ENCODE results near the gene OBP2B. TPM values are rescaled to one million over a fixed set of nuclear protein-coding genes. Genes with fewer than 3 reads are reported as not detected.
"Not testable (repeated sequence)": the region's sequence is repeated elsewhere in the genome, so short reads cannot be mapped to it uniquely, and the experiment has no call there.

Gene OBP2B
- total RNA-seq, 1 donor from 2014 or later = not detected

DNA sequence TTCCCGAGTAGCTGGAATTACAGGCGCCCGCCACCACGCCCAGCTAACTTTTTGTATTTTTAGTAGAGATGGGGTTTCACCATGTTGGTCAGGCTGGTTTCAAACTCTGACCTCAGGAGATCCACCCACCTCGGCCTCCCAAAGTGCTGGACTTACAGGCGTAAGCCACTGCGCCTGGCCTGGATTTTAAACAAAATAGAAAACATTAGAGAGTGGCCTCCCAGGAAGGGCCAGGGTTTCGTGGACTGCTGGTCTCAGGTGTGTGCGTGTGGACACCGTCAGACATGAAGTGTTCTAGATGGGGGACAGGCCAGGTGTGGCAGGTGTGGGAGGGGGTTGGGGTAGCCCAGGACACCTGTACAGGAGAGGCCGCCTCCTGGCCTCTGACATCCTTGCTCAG, 38.3 kb downstream of the OBP2B start:
- H3K9me3 ChIP-seq = no peaks in the 10 kb centered on the region
- TF ChIP-seq POLR2A (IDR thresholded peaks at IDR 0.05) = no peak
- TF ChIP-seq POLR2AphosphoS5 (IDR thresholded peaks at IDR 0.05; ENCODE audit: insufficient read depth in 1 of 2, low read depth in 1 of 2) = no peak
- TF ChIP-seq, protein P1, sequence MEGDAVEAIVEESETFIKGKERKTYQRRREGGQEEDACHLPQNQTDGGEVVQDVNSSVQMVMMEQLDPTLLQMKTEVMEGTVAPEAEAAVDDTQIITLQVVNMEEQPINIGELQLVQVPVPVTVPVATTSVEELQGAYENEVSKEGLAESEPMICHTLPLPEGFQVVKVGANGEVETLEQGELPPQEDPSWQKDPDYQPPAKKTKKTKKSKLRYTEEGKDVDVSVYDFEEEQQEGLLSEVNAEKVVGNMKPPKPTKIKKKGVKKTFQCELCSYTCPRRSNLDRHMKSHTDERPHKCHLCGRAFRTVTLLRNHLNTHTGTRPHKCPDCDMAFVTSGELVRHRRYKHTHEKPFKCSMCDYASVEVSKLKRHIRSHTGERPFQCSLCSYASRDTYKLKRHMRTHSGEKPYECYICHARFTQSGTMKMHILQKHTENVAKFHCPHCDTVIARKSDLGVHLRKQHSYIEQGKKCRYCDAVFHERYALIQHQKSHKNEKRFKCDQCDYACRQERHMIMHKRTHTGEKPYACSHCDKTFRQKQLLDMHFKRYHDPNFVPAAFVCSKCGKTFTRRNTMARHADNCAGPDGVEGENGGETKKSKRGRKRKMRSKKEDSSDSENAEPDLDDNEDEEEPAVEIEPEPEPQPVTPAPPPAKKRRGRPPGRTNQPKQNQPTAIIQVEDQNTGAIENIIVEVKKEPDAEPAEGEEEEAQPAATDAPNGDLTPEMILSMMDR (IDR thresholded peaks at IDR 0.05) = no peak

DNA sequence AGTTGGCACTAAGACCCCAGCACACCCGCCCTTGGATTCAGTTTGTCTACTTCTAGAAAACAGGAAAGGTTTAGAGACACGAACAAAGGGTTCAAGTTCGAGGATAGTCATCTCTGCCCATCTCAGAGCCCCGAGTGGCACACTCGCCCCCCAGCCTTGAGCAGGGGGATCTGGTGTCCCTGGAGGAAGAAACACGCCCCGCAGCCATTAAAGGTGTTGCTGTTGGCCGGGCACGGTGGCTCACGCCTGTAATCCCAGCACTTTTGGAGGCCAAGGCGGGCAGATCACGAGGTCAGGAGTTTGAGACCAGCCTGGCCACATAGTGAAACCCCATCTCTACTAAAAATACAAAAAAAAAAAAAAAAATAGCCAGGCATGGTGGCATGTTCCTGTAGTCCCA, 39.4 kb downstream of the OBP2B start:
- H3K36me3 ChIP-seq; H3K27ac ChIP-seq; H3K27me3 ChIP-seq; H3K4me1 ChIP-seq; H3K4me3 ChIP-seq; H3K9me3 ChIP-seq; DNase-seq (ENCODE audit: extremely low spot score in 2 of 2); intact Hi-C loops (cut with DNase I): not testable (repeated sequence)

More for the DNA sequence above, 38.3 kb downstream of the OBP2B start:
- Histone ChIP-seq H3K4me1 (no peaks in the 10 kb centered on the region), H3K27me3 (no peaks in the 10 kb centered on the region), H3K36me3 (no peaks in the 10 kb centered on the region), H3K27ac (no peak overlapping the region), H3K4me3 (no peak overlapping the region)
- intact Hi-C loops (cut with DNase I) = no loop called here
- no peak for DNase-seq (ENCODE audit: extremely low spot score in 2 of 2)

DNA sequence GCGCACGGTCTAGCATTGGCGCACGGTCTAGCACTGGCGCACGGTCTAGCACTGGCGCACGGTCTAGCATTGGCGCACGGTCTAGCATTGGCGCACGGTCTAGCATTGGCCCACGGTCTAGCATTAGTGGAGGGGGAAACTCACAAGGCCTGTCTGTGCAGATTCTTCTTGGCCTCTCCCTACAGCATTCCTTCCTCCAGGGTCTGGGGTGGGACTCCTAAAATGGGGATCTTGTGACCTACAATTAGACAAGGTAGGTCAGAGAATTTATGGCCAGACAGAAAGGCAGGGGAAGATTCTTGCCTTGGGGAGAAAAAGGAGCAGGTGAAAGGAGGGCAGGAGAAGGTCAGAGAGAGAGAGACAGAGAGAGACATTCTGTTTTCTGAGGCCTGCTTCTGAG, 39.9 kb downstream of the OBP2B start:
- H3K9me3 ChIP-seq = no peaks in the 10 kb centered on the region
- no peak overlapping the region for H3K27ac ChIP-seq
- no peak overlapping the region for H3K4me3 ChIP-seq
- TF ChIP-seq, protein P1 (IDR thresholded peaks at IDR 0.05) = no peak
- TF ChIP-seq POLR2AphosphoS5 (IDR thresholded peaks at IDR 0.05; ENCODE audit: insufficient read depth in 1 of 2, low read depth in 1 of 2) (no peak), POLR2A (IDR thresholded peaks at IDR 0.05) (no peak)
- no peaks in the 10 kb centered on the region for H3K27me3 ChIP-seq
- H3K4me1 ChIP-seq = peaks cover 1% of the 10 kb centered on the region
- no peak for DNase-seq (ENCODE audit: extremely low spot score in 2 of 2)
- no peaks in the 10 kb centered on the region for H3K36me3 ChIP-seq
- intact Hi-C loops (cut with DNase I) = no loop called here

DNA sequence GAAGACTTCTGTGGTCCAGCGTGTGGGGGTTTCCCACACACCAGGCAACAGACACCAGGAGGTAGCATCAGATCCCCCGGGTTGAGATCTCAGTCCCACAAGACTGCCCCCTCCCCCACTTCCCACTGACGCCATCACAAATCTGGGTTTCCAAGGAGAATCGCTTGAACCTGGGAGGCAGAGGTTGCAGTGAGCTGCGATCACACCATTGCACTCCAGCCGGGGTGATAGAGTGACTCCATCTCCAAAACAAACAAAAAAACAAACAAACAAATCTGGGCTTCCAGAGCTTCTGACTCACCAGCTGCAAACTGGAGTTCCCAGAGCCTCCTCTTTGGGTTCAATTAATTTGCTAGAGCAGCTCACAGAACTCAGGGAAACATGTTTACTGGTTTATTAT, 40.6 kb downstream of the OBP2B start:
- DNase-seq (ENCODE audit: extremely low spot score in 2 of 2) = no peak

DNA sequence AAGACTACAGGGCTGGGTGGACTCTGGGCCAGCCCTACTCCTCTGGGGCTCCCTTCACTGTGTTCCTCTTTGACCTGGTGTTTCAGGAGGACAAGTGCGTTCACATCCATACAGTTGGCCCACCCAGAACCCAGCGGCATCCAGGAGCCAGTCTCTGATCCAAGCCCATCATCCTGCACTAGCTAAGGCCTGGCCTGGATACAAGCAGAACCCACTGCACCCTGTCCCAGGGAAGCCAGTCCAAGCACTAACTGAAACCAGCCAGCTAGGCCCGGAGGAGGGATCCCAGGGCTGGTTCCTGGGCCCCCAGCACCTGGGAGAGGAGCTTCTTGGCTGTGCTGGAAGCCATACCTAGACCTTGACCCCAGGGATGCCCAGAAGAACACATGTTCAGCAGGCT, 41.3 kb downstream of the OBP2B start:
- intact Hi-C loops (cut with DNase I) = no loop called here
- Histone ChIP-seq H3K4me1 (peaks cover 14% of the 10 kb centered on the region), H3K36me3 (no peaks in the 10 kb centered on the region), H3K4me3 (no peak overlapping the region), H3K9me3 (no peaks in the 10 kb centered on the region), H3K27ac (no peak overlapping the region), H3K27me3 (no peaks in the 10 kb centered on the region)
- DNase-seq (ENCODE audit: extremely low spot score in 2 of 2) = no peak
- TF ChIP-seq POLR2AphosphoS5 (IDR thresholded peaks at IDR 0.05; ENCODE audit: insufficient read depth in 1 of 2, low read depth in 1 of 2) (no peak), POLR2A (IDR thresholded peaks at IDR 0.05) (no peak)
- TF ChIP-seq, protein P1 (IDR thresholded peaks at IDR 0.05) = no peak

More for the DNA sequence above, 40.6 kb downstream of the OBP2B start:
- Histone ChIP-seq H3K36me3 (no peaks in the 10 kb centered on the region), H3K27me3 (no peaks in the 10 kb centered on the region), H3K4me3 (no peak overlapping the region), H3K4me1 (peaks cover 8% of the 10 kb centered on the region), H3K27ac (no peak overlapping the region), H3K9me3 (no peaks in the 10 kb centered on the region)
- intact Hi-C loops (cut with DNase I) = no loop called here
- TF ChIP-seq, protein P1 (IDR thresholded peaks at IDR 0.05) = no peak
- TF ChIP-seq POLR2A (IDR thresholded peaks at IDR 0.05) = no peak
- TF ChIP-seq POLR2AphosphoS5 (IDR thresholded peaks at IDR 0.05; ENCODE audit: insufficient read depth in 1 of 2, low read depth in 1 of 2) = no peak

All from vagina (tissue), 2 donors.